Astrocyte of the hippocampus (primary cell): ENCODE data around the gene MED12L.
"Not testable (repeated sequence)": the region's sequence is repeated elsewhere in the genome, so short reads cannot be mapped to it uniquely, and the experiment has no call there.

ENCODE experiments used
- DNase-seq: peaks from one replicate; pipeline ENCODE4 v3.0.0; 2011; ENCODE audit warnings: low read depth, low spot score

MED12L gene

GRCh38 chr3:151085227-151085888, at the start of gene MED12L:
Gene MED12L, plus strand, starts transcription at chr3:151085664. Its CDS starts 1,263 bp downstream, at chr3:151086927.
- peak; percentile 95 for DNase-seq

GRCh38 chr3:151037746-151038477, 47.6 kb upstream of the MED12L start:
- peak; percentile 94 for DNase-seq

GRCh38 chr3:151044706-151045105, 40.8 kb upstream of the MED12L start:
- DNase-seq, result no peak

- DNase-seq, result no peak
These were observed 37.8 kb upstream of the MED12L start for GRCh38 chr3:151047636-151048035.

GRCh38 chr3:151051533-151051932, 33.9 kb upstream of the MED12L start:
- no peak for DNase-seq

- no peak for DNase-seq
These were observed 33.1 kb upstream of the MED12L start for GRCh38 chr3:151052346-151052745.

GRCh38 chr3:151052756-151053155, 32.7 kb upstream of the MED12L start:
- DNase-seq, result no peak

GRCh38 chr3:151058740-151059139, 26.7 kb upstream of the MED12L start:
- no peak for DNase-seq

- DNase-seq, result no peak
These were observed 22.9 kb upstream of the MED12L start for GRCh38 chr3:151062611-151063010.

- DNase-seq, result no peak
These were observed 18.3 kb upstream of the MED12L start for GRCh38 chr3:151067158-151067557.

- not testable (repeated sequence) for DNase-seq
These were observed 12.6 kb upstream of the MED12L start for GRCh38 chr3:151072842-151073241.

GRCh38 chr3:151074256-151074655, 11.2 kb upstream of the MED12L start:
- DNase-seq, result no peak

GRCh38 chr3:151075869-151076562, 9.4 kb upstream of the MED12L start:
- DNase-seq, result no peak

GRCh38 chr3:151076626-151077025, 8.8 kb upstream of the MED12L start:
- no peak for DNase-seq

GRCh38 chr3:151081082-151081481, 4.4 kb upstream of the MED12L start:
- not testable (repeated sequence) for DNase-seq

GRCh38 chr3:151082880-151083838, 2.3 kb upstream of the MED12L start:
- DNase-seq, result no peak

- no peak for DNase-seq
These were observed 604 bp upstream of the MED12L start for GRCh38 chr3:151084893-151085226.

GRCh38 chr3:151085889-151086483, 522 bp downstream of the MED12L start:
- peak; percentile 60 for DNase-seq

GRCh38 chr3:151086484-151087456, 1.3 kb downstream of the MED12L start:
- peak; percentile 96 for DNase-seq

GRCh38 chr3:151087648-151088047, 2.2 kb downstream of the MED12L start:
- no peak for DNase-seq
